Measurements from ENCODE around the gene C2CD4C. TPM values are rescaled to one million over a fixed set of nuclear protein-coding genes. Genes with fewer than 3 reads are reported as not detected.
A peak's percentile ranks its signal among the peaks of the same experiment; 100 is the strongest.

C2CD4C gene
- total RNA-seq, 6 donors from 2014 or later, result 0.76 to 2.1 (median 1.6) TPM

DNA sequence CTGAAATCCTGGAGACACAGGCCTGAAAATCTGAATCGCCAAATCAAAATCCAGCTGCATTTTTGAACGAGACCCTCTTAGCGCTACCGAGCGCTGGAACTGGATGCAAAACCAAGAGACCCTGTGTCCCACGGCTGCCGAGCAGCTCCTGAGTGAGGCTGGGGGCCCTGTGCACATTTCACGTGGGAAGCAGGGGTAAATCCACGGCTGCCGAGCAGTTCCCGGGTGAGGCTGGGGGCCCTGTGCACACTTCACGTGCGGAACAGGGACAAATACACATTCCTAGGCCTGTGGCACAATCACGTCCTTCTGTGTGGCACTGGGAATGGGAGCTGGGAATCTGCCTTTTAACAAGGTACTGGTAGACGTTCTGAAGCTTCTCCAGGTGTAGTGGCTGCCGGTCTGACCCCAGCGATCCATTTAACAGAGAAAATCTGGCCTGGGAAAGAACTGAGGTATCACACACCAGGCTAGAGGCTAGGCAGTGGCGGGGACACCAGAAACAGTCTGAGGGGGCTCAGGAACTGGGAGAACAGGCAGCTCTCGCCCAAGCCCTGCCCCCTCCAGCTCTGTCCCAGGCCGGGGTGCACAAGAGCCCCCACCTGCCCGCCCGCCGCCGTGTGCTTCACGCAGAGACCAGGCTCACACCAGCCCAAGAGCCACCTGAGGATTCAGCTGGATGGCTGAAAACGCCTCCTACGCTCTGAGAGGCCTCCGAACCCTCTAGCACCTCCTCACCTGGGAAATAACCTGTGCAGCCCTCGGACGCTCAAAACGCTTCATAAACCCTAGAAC is 11.0 kb upstream of the C2CD4C start:
- H3K4me3 ChIP-seq, result no peak overlapping the region
- TF ChIP-seq, protein P1, sequence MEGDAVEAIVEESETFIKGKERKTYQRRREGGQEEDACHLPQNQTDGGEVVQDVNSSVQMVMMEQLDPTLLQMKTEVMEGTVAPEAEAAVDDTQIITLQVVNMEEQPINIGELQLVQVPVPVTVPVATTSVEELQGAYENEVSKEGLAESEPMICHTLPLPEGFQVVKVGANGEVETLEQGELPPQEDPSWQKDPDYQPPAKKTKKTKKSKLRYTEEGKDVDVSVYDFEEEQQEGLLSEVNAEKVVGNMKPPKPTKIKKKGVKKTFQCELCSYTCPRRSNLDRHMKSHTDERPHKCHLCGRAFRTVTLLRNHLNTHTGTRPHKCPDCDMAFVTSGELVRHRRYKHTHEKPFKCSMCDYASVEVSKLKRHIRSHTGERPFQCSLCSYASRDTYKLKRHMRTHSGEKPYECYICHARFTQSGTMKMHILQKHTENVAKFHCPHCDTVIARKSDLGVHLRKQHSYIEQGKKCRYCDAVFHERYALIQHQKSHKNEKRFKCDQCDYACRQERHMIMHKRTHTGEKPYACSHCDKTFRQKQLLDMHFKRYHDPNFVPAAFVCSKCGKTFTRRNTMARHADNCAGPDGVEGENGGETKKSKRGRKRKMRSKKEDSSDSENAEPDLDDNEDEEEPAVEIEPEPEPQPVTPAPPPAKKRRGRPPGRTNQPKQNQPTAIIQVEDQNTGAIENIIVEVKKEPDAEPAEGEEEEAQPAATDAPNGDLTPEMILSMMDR (IDR thresholded peaks at IDR 0.05), result no peak
- no peak for TF ChIP-seq EP300 (IDR thresholded peaks at IDR 0.05)
- TF ChIP-seq POLR2A (IDR thresholded peaks at IDR 0.05), result no peak
- no peak for TF ChIP-seq POLR2AphosphoS5 (IDR thresholded peaks at IDR 0.05)
- no peaks in the 10 kb centered on the region for H3K9me3 ChIP-seq
- peak overlapping the region in 1 of 4 donors; percentile 34 for H3K27ac ChIP-seq
- peaks cover 0 to 23% (median 6%) of the 10 kb centered on the region in 4 donors for H3K36me3 ChIP-seq
- peaks cover 0 to 12% (median 0%) of the 10 kb centered on the region in 4 donors for H3K4me1 ChIP-seq
- 81 to 86% methylated on average over 24 to 31 of the region's 31 CpGs for WGBS, 2 donors
- no peak for ATAC-seq (ENCODE audit: low FRiP score in 2 of 2)
- H3K27me3 ChIP-seq, result no peaks in the 10 kb centered on the region
- DNase-seq, result peak in 1 of 2 donors; percentile 60

DNA sequence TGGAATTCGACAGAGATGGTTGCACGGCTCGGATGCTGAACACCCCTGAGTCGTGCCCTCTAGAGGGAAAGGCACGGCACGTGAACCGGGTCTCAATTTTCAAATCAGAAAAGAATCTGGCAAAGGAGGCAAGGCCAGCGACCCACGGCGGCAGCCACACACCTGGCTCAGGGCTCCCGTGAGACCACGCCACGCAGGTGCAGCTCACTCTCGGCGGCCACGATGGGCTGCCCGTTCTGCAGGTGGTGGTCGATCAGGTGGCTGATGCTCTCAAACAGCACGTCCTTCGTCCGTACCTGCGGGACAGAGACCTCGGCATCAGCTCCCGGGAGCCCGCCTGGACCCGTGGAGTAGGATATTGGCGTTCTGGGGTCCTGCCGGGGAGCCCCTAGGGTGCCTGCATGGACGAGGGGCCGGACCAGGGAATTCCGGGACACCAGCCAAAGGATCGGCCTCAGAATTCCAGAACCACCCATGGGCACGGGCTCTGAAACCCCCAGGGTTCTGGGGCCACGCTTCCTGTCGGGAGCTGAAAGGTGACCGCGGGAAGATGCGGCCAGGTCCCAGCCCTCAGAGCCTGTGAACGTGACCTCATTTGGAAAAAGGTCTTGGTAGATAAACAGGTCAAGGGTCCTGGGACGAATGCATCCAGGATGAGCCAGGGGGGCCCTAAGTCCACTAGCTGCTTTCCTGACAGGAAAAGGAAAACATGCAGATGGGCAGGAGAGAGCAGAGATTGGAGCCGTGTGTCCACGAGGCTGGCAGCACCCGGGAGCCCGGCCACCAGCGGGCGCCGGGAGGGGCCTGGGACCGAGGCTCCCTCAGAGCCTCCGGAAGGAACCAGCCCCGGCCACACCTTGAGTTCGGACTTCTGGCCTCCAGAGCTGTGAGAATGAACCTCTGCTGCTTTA is 10.1 kb upstream of the C2CD4C start:
- Histone ChIP-seq H3K4me1 (peaks cover 0 to 12% (median 0%) of the 10 kb centered on the region in 4 donors), H3K27ac (no peak overlapping the region), H3K9me3 (no peaks in the 10 kb centered on the region), H3K4me3 (no peak overlapping the region), H3K27me3 (no peaks in the 10 kb centered on the region), H3K36me3 (peaks cover 0 to 19% (median 6%) of the 10 kb centered on the region in 4 donors)
- DNase-seq (peak; percentile 12 to 80), ATAC-seq (ENCODE audit: low FRiP score in 2 of 2) (no peak)
- 74 to 78% methylated on average over 23 to 51 of the region's 51 CpGs for WGBS, 2 donors
- TF ChIP-seq POLR2AphosphoS5 (IDR thresholded peaks at IDR 0.05) (no peak), POLR2A (IDR thresholded peaks at IDR 0.05) (no peak), EP300 (IDR thresholded peaks at IDR 0.05) (no peak)
- TF ChIP-seq, protein P1 (IDR thresholded peaks at IDR 0.05), result no peak

DNA sequence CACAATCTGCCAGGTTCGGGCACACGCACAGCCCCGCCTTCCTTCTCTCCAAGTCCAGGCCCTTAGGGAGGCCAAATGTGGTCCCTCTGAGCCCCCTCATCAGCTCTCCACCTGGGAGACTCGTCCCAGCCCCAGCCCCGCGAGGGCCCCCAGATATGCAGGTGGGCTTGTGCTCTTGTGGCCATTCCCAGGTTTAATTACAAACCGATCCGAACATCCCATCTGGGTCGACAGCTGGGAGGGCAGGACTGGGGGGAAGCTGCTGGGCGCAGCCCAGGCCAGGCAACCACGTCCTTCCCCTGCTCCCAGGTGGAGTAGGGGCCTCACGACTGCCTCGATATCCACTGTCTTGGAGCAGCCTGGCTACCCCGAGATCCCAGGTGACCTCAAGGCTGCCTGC is 7.5 kb upstream of the C2CD4C start:
- 87 to 94% methylated on average over 13 to 14 of the region's 14 CpGs for WGBS, 2 donors
- TF ChIP-seq POLR2AphosphoS5 (IDR thresholded peaks at IDR 0.05), result no peak
- no peak for TF ChIP-seq EP300 (IDR thresholded peaks at IDR 0.05)
- TF ChIP-seq, protein P1 (IDR thresholded peaks at IDR 0.05), result no peak
- no peak for TF ChIP-seq POLR2A (IDR thresholded peaks at IDR 0.05)
- Histone ChIP-seq H3K27me3 (no peaks in the 10 kb centered on the region), H3K4me1 (peaks cover 0 to 14% (median 0%) of the 10 kb centered on the region in 4 donors), H3K36me3 (peaks cover 0 to 12% (median 6%) of the 10 kb centered on the region in 4 donors), H3K9me3 (no peaks in the 10 kb centered on the region), H3K4me3 (no peak overlapping the region), H3K27ac (no peak overlapping the region)
- ATAC-seq (ENCODE audit: low FRiP score in 2 of 2) (no peak), DNase-seq (peak; percentile 11 to 41)

DNA sequence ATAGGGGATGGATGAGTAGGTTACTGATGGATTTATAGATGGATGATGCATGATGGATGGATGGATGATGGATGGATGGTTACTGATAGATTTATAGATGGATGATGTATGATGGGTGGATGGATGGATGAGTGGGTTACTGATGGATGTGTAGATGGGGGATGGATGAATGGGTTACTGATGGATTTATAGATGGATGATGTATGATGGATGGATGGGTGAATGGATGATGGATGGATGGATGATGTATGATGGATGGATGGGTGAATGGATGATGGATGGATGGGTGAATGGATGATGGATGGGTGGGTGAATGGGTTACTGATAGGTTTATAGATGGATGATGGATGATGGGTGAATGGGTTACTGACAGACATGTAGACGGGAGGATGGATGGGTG is 6.3 kb upstream of the C2CD4C start:
- Histone ChIP-seq H3K27ac (no peak overlapping the region), H3K4me3 (no peak overlapping the region), H3K27me3 (no peaks in the 10 kb centered on the region), H3K36me3 (peaks cover 0 to 12% (median 6%) of the 10 kb centered on the region in 4 donors), H3K4me1 (peaks cover 0 to 14% (median under 1%) of the 10 kb centered on the region in 4 donors), H3K9me3 (no peaks in the 10 kb centered on the region)
- WGBS, 2 donors, result 95 to 97% methylated on average over 1 of the region's 1 CpG
- DNase-seq (no peak), ATAC-seq (ENCODE audit: low FRiP score in 2 of 2) (no peak)
- TF ChIP-seq POLR2AphosphoS5 (IDR thresholded peaks at IDR 0.05) (no peak), EP300 (IDR thresholded peaks at IDR 0.05) (no peak), POLR2A (IDR thresholded peaks at IDR 0.05) (no peak)
- TF ChIP-seq, protein P1 (IDR thresholded peaks at IDR 0.05), result no peak

Measured in upper lobe of left lung (tissue), 6 donors.